HG02798 (cell line): ENCODE results near the gene ANKRD28.
"Not testable (repeated sequence)": the region's sequence is repeated elsewhere in the genome, so short reads cannot be mapped to it uniquely, and the experiment has no call there.

Experiments
- ATAC-seq: cut with Tn5 transposase; IDR thresholded peaks from one replicate; pipeline ENCODE4 v1.9.1; 2021; ENCODE audit warnings: mild to moderate bottlenecking; ENCODE audit not compliant: unreplicated experiment, poor library complexity

ANKRD28 gene

DNA sequence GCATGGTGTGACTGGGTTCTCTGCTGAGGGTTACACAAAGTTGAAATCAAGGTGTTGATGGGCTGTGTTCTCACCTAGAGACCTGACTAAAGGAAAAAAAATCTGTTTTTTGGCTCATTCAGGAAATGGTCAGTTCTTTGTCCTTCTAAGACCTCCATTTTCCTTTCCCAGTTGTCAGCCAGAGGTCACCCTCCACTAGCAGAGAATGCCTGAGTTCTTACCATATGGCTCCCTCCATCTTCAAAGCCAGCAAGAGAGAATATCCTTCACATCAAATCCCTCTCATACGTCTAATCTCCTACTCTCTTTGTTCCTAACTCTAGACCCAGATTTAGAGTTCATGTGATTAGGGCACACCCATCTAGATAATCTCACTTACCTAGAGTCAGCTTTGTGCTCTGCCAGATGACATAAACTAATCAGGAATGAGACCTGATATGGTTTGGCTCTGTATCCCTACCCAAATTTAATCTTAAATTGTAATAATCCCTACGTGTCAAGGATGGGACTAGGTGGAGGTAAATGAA, 19.4 kb downstream of the ANKRD28 start:
- ATAC-seq: no peak

DNA sequence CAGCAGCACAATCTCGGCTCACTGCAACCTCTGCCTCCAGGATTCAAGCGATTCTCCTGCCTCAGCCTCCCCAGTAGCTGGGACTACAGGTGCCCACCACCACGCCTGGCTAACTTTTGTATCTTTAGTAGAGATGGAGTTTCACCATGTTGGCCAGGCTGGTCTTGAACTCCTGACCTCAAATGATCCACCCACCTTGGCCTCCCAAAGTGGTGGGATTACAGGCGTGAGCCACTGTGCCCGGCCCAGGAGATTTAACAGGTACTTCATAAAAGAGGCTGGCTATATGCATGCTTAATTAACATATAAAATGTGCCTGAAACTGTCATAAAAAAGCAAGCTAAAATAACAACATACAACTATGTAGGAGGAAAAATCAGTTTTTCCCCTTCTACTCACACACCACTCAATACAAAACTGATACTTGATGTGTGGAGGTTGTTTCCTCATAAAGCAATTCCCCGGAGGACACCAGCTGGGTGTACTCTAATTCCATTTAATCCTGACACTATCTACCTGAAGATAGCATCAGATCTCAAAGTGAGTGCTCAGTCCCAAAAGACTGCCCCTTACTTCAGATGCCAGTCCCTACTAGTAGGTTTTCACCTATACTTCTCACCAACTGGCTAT, 22.7 kb downstream of the ANKRD28 start:
- ATAC-seq: peak; percentile 74

DNA sequence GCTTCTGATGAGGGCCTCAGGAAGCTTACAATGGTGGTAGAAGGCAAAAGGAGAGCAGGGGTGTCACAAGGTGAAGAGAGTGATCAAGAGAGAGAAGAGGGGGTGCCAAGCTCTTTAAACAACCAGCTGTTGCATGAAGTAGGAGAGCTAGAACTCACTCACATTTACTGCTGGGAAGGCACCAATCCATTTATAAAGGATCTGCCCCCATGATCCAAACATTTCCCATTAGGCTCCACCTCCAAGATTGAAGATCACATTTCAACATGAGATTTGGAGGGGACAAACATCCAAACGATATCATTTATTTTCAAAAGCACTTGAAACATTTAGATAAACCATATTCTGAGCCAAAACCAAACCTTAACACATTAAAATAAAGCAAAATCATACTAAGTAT, 26.3 kb downstream of the ANKRD28 start:
- ATAC-seq: no peak

DNA sequence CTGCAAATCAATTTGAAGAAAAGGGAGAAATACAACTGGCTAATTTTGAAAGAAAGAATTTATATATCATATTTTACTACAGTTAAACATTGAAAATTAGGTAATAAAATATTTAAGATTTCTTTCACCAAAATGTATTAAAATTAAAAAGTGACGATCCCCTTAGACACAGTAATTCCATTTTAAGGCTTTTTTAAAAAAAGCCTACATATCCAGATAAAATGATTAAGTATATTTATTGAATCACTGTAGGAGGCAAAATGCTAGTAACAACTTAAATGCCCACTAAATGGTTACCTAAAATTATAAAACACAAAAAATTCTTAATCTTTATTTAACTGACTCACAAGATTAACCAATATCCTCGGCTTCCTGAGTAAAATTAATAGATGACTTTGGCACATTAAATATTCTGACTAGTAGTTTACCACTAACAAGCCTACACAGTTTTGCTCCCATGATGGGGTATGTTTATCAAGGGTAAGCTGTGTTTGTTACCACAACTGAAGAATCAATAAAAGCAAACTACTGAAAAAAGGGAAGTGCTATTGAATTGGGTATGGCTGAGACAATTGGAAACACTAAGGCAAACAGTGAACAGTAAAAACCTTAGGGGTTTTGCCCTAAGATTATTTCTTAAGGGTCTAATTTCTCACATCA, 28.4 kb downstream of the ANKRD28 start:
- peak; percentile 43 for ATAC-seq

DNA sequence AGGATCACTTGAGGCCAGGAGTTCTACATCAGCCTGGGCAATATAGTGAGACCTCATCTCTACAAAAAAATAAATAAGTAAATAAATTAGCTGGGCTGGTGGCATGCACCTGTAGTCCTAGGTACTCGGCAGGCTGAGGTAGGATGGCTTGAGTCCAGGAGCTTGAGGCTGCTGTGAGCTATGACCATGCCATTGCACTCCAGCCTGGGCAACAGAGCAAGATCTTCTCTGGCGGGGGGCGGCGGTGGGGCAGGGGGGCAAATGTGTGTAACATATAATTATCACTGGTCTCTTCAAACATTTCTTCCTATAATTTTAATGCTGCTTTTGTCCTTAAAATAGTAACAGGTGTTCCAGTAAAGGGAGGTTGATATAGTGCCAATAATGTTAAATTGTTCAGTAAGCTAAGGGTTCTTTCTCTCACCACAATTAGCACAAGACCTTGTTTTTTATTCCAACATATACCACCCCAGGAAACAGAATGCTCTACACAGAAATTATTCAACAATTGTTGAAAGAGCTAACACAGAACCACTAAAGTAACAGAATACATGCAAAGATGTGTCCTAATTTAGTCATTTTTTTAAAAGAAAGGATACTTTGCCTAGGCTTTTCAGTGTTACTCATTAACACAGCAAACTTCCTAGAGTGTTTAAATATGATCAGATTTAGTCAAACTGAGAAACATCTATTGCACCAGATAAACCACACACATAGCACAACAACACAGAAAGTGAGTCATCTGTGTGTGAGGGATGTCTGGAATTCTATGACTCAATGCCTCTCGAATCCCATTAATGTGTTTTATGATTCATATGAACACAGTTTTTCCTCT, 29.1 kb downstream of the ANKRD28 start:
- ATAC-seq: peak; percentile 87

DNA sequence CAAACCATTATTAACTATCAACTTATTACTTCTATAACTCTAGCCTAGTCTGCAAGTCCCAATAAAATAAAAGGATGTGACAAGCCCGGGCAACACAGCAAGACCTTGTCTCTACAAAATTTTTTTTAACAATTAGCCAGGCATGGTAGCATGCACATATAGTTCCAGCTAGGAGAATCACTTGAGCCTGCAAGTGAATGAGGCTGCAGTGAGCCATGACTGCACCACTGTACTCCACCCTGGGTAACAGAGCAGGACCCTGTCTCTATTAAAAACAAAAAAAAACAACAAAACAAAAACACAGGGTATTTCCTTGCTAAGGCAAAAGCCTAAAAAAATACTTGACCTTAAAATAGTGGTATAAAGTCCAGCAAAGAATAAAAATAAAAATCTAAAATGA, 31.4 kb downstream of the ANKRD28 start:
- no peak for ATAC-seq

DNA sequence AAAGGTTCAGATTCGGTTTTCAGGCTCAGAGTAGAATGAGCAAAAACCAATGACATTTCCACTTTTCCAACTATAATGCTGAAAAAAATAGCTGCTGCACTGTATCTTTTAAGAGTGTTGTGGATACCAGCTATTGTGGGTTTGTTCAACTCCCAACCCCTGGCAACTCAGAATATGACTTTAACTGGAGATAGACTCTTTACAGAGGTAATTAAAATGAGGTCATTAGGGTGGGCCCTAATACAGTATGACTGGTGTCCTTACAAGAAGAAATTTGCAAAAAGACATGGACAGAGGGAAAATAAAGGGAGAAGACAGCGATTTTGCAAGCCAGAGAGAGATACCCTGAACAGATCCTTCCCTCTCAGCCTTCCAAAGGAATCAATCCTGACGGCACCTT, 39.5 kb downstream of the ANKRD28 start:
- ATAC-seq: no peak

DNA sequence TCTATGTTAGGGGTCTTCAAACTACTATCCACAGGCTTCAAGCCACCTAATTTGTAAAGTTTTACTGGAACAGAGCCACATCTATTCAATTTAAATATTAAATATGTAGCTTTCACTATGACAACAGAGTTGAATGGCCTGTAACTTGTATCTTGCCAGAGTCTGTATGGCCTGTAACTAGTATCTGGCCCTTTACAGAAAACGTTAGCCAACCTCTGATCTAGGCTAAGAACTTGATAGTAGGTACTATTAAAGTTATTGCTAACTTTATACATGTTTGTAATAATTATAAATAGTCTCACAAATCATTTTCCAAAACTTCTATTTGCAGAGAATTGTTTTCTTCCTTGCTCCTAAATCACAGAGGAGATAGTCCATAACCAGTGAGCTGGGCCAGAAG, 40.0 kb downstream of the ANKRD28 start:
- no peak for ATAC-seq

DNA sequence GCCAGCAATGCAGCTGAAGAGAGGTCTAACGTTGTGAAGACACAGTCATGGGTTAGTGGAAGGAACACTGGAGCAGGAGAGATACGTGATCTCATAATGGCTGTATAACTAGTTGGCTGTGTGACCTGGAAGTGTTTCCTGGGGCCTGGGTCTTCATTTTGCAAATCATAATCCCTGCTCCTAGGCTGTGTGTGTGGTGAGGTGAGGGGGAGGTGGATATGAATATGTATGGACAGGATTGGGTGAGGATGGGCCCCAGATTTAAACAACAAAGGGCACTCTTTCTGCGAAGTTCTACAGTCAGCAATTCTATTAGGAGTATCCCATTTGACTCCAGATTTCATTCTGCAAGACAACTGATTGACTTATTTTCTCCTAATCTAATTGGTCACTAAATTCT, 41.3 kb downstream of the ANKRD28 start:
- no peak for ATAC-seq

DNA sequence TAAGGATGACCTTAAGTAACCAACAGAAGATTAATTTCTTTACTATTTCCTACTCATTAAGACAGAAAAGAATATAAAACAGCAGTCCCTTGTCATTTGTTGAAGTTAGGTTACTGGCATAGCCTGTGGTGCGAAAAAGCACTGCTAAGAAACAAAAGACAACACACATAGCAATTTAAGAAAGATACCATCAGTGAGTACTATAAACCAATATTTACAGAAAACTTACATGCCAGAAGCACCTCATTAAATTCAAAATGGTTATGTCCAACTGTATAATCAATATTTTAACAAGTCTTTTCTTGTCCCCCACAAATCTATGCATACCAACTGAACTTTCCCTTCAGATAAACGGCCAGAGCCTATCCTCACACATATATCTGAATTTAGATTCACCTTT, 42.0 kb downstream of the ANKRD28 start:
- ATAC-seq: no peak

DNA sequence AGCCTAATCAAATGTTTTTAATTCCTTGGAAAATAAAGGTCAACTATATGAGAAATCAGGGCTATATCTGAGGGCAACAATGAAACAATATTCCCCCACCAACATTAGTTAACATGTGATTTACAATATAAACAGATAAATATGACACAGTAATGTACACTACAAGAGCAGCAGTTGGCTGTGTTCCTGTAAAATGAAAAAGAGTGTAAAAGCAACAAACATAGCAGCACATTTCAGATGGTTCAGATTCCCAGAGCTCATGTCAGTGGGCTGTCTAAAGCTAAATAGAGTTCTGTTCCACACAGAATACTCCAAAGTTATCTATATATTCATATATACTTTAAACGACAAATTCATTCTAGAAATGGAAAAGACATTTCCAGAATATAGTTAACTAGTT, 42.6 kb downstream of the ANKRD28 start:
- no peak for ATAC-seq

DNA sequence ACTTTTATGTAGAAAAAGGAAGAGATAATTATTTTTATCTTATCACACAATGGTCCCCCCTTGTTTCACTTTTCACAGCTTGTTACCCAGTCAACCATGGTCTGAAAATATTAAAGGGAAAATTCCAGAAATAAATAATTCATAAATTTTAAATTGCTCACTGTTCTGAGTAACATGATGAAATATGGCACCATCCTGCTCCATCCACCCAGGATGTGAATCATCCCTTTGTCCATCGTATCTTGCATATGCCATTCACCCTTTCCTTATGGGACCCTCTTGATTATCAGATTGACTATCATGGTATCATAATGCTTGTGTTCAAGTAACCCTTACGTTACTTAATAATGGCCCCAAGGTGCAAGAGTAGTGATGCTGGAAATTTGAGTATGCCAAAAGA, 43.7 kb downstream of the ANKRD28 start:
- no peak for ATAC-seq

DNA sequence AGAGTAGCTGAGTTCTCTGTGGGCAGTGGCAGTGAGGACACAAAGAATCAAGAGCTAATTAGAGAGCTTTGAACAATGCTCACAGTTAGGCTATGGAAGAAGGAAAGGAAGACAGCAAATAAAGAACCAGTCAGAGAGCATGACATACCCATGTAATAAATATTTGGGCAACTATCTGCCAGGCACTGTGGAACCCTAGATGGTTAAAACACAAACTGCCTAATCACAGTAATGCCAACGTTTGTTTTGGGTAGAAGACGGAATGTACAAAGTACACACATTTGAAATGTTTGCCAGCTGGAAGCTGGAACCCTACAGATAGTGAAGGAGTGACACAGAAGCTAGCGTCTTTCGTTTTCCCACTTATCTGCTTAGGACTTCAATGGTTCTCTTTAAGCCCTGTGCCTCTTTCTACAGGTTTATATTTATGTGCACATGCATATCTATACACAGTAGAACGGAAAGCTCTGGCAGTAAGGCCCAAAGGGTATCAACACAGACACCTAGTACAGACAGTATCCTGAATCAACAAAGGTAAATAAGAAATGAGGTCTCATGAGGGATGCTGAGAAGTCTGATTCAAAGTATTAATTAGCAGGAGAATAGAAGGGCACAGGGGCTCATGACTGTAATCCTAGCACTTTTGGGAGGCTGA, 44.6 kb downstream of the ANKRD28 start:
- ATAC-seq: no peak

DNA sequence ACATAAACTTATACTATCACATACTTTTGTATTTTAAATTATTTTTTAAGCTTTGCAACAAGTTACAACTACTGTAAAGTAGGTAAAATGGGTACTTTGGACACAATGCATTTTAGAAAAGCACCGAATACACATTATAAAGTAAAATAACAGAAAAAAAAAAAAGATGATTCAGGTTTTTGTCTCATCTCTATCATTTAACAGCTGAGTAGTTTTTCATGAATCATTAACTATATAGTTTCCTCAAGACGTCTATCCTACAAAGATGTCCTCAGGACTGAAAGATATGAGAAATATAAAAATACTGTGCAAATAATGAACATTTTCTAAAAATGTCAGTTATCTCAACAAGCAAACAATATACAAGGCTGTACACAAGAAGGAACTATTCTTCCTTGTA, 46.9 kb downstream of the ANKRD28 start:
- no peak for ATAC-seq

DNA sequence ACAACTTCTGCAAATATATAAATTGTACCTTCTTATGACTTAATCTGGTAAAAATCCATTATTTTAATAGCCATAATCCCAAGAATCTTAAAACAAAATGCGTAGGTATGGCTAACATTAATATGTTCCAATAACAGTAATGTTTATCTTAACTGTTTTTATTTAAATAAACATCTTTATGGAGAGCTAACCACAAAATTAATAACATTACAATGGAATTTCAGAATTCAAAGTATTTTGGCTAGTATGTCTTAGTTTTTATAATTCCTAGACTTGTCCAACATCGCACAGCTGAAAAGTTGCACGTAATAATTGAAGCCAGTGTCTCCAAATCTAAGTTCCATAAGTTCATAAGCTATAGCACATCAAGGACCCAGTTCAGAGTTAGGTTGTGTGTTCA, 47.6 kb downstream of the ANKRD28 start:
- ATAC-seq: no peak

DNA sequence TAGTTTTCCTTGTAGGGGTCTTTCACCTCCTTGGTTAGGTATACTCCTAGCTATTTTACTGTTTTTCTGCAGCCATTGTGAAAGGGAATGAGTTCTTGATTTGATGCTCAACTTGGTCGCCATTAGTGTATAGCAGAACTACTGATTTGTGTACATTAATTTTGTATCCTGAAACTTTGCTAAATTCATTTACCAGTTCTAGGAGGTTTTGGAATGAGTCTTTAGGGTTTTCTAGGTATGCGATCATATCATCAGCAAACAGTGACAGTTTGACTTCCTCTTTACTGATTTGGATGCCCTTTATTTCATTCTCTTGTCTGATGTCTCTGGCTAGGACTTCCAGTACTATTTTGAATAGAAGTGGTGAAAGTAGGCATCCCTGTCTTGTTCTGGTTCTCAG, 51.9 kb downstream of the ANKRD28 start:
- not testable (repeated sequence) for ATAC-seq

DNA sequence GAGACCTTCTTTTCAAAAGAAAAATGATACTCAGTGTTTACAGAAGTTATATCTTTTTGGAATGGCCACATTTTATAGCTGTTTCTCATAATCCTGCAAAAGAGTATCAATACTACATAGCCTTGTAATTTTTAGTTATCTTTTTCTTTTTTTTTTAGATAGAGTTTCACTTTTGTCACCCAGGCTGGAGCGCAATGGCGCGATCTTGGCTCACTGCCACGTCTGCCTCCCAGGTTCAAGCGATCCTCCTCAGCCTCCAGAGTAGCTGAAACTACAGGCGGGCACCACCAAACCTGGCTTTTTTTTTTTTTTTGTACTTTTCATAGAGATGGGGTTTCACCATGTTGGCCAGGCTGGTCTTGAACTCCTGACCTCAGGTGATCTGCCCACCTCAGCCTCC, 53.6 kb downstream of the ANKRD28 start:
- no peak for ATAC-seq

DNA sequence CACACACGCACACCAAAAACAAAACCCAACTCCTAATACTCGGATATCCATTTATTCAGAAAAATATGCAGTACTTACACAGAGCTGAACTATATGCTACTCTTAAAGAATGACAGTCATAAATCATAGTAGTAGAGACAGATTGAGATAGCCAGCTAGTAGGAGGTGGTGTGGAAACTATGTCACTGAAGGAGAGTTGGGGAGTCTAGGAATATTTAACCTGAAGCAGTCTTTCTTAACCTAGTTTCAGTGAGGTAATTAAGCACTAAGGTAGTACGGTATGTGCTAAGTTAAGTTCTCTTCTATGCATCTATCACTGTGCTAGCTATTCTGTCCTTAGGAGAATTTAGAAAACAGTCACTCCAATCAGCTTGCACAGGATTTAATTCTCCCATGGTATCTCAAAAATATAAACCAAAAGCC, 54.2 kb downstream of the ANKRD28 start:
- ATAC-seq: no peak

DNA sequence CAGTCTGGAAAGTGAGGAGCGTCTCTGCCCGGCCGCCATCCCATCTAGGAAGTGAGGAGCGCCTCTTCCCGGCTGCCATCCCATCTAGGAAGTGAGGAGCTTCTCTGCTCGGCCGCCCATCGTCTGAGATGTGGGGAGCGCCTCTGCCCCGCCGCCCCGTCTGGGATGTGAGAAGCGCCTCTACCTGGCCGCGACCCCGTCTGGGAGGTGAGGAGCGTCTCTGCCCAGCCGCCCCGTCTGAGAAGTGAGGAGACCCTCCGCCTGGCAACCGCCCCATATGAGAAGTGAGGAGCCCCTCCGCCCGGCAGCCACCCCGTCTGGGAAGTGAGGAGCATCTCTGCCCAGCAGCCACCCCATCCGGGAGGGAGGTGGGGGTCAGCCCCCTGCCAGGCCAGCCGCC, 55.5 kb downstream of the ANKRD28 start:
- not testable (repeated sequence) for ATAC-seq

DNA sequence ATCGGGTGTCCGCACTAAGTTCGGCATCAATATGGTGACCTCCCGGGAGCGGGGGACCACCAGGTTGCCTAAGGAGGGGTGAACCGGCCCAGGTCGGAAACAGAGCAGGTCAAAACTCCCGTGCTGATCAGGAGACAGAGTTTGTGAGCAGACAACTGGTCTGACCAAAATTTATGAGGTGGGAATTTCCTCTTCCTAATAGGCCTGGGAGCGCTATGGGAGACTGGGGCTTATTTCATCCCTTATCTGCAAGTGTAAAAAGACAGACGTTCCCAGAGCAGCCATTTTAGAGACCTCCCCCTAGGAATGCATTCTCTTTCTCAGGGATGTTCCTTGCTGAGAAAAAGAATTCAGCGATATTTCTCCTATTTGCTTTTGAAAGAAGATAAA, 59.2 kb downstream of the ANKRD28 start:
- not testable (repeated sequence) for ATAC-seq

DNA sequence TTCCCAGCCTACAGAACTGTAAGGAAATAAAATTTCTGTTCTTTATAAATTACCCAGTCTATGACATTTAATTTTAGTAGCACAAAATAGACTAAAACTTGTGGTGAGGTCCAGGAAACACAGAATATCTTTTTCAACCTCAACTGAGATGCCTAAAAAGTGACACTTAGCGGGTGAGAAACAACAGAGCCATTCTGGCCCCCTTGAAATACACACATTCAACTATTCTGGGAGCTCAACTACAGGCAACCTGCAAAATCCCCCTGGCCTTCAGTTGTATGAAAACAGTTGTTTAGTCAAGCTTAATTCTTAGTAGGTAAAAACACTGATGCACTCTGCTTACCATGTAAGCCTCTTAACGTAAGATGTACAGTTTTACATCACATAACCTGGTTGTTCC, 66.8 kb downstream of the ANKRD28 start:
- ATAC-seq: no peak
